ENCODE data around the gene PVALEF. TPM values are rescaled to one million over a fixed set of nuclear protein-coding genes. Genes with fewer than 3 reads are reported as not detected.

Gene PVALEF
- total RNA-seq, 1 donor: not detected

- no peak overlapping the region for H2AFZ ChIP-seq (ENCODE audit: low read length)
- DNase-seq (ENCODE audit: insufficient read length, low spot score, missing footprints): no peak
- H3K4me2 ChIP-seq (ENCODE audit: insufficient read depth, low read length): no peak overlapping the region
- H3K36me3 ChIP-seq (ENCODE audit: insufficient read depth, low read length): peaks cover 14% of the 10 kb centered on the region
- no peaks in the 10 kb centered on the region for H3K79me2 ChIP-seq (ENCODE audit: insufficient read depth, low read length)
- TF ChIP-seq CTCF (IDR thresholded peaks at IDR 0.05; ENCODE audit: extremely low read depth, low read depth, low read length): no peak
- no peaks in the 10 kb centered on the region for H3K27me3 ChIP-seq (ENCODE audit: insufficient read depth, low read length)
- no peaks in the 10 kb centered on the region for H3K9me3 ChIP-seq (ENCODE audit: low read depth, low read length)
- no peak overlapping the region for H3K4me3 ChIP-seq (ENCODE audit: insufficient read depth, low read length)
- H4K20me1 ChIP-seq (ENCODE audit: insufficient read depth, low read length): peaks cover 3% of the 10 kb centered on the region
- peaks cover 4% of the 10 kb centered on the region for H3K4me1 ChIP-seq (ENCODE audit: insufficient read depth, low read length)
- H3K27ac ChIP-seq (ENCODE audit: low read depth, low read length): no peak overlapping the region
Observed at GRCh38 chr17:81228420-81228819, 63.1 kb downstream of the PVALEF start.

DNA sequence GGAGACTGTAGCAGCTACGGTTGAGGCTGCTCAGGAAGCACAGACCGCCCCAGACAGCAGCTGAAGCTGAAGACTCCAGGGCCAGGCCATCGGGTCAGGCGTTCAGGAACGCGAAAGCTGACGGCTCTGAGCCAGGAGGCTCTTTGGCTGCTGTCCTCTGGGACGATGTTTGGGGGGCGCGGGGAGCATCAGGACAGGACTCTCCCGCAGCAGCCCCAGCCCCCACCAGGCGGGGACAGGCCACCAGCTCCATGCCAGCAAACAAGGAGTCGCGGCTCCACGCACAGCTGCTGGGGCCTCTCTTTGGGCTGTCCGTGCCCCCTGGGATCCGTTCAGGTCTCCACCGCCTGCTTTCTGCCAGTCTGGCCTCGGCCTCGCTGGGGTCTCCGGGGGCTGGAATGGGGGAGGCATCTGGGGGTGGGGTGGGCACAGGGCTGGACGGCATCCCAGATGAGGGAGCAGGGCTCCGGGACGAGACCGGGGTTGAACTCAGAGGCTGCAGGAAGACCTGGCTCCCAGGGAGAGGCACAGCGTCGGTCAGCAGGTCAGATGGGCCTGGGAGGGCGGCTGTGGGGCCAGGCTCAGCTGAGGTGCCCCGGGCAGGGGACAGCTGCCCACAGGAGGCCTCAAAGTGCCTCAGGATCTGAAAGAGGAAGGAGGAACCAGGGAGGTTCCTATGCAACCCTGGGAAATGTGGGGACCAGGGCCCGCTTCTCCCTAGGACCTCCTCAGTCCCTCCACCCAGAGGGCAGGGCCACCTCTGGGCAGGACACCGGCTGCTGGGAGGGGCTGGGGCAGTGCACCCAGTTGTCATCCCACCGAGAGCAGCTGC is 63.7 kb downstream of the PVALEF start:
- DNase-seq (ENCODE audit: insufficient read length, low spot score, missing footprints): peak; percentile 67
- no peaks in the 10 kb centered on the region for H3K9me3 ChIP-seq (ENCODE audit: low read depth, low read length)

DNA sequence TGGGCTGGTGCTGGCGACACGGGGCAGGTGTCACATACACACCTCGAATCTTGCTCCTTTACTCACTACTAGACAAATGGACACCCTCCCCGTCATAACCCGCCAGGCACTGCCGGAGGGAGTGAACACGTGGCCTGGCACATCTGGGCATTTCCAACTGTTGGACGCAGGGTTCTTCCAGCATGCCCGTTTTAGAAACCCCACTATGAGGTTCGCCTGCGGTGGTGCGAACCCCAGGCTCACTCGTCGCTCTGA is 64.3 kb downstream of the PVALEF start:
- H2AFZ ChIP-seq (ENCODE audit: low read length): no peak overlapping the region
- H4K20me1 ChIP-seq (ENCODE audit: insufficient read depth, low read length): peaks cover 3% of the 10 kb centered on the region
- H3K27me3 ChIP-seq (ENCODE audit: insufficient read depth, low read length): no peaks in the 10 kb centered on the region
- H3K27ac ChIP-seq (ENCODE audit: low read depth, low read length): no peak overlapping the region
- H3K9me3 ChIP-seq (ENCODE audit: low read depth, low read length): no peaks in the 10 kb centered on the region
- H3K79me2 ChIP-seq (ENCODE audit: insufficient read depth, low read length): no peaks in the 10 kb centered on the region
- H3K4me1 ChIP-seq (ENCODE audit: insufficient read depth, low read length): no peaks in the 10 kb centered on the region
- DNase-seq (ENCODE audit: insufficient read length, low spot score, missing footprints): no peak
- no peak for TF ChIP-seq CTCF (IDR thresholded peaks at IDR 0.05; ENCODE audit: extremely low read depth, low read depth, low read length)
- peaks cover 14% of the 10 kb centered on the region for H3K36me3 ChIP-seq (ENCODE audit: insufficient read depth, low read length)
- no peak overlapping the region for H3K4me3 ChIP-seq (ENCODE audit: insufficient read depth, low read length)
- H3K4me2 ChIP-seq (ENCODE audit: insufficient read depth, low read length): no peak overlapping the region

More for the DNA sequence above, 63.7 kb downstream of the PVALEF start:
- Histone ChIP-seq H3K27me3 (ENCODE audit: insufficient read depth, low read length) (no peaks in the 10 kb centered on the region), H4K20me1 (ENCODE audit: insufficient read depth, low read length) (peaks cover 3% of the 10 kb centered on the region), H3K79me2 (ENCODE audit: insufficient read depth, low read length) (no peaks in the 10 kb centered on the region), H3K4me3 (ENCODE audit: insufficient read depth, low read length) (no peak overlapping the region), H2AFZ (ENCODE audit: low read length) (no peak overlapping the region), H3K36me3 (ENCODE audit: insufficient read depth, low read length) (peaks cover 14% of the 10 kb centered on the region), H3K27ac (ENCODE audit: low read depth, low read length) (no peak overlapping the region), H3K4me1 (ENCODE audit: insufficient read depth, low read length) (no peaks in the 10 kb centered on the region), H3K4me2 (ENCODE audit: insufficient read depth, low read length) (no peak overlapping the region)
- TF ChIP-seq CTCF (IDR thresholded peaks at IDR 0.05; ENCODE audit: extremely low read depth, low read depth, low read length): no peak

GRCh38 chr17:81230043-81230820 is 64.9 kb downstream of the PVALEF start:
- Histone ChIP-seq H4K20me1 (ENCODE audit: insufficient read depth, low read length) (peaks cover 3% of the 10 kb centered on the region), H2AFZ (ENCODE audit: low read length) (no peak overlapping the region), H3K4me3 (ENCODE audit: insufficient read depth, low read length) (no peak overlapping the region), H3K36me3 (ENCODE audit: insufficient read depth, low read length) (peaks cover 14% of the 10 kb centered on the region), H3K27ac (ENCODE audit: low read depth, low read length) (no peak overlapping the region), H3K79me2 (ENCODE audit: insufficient read depth, low read length) (peaks cover 4% of the 10 kb centered on the region), H3K27me3 (ENCODE audit: insufficient read depth, low read length) (no peaks in the 10 kb centered on the region), H3K4me1 (ENCODE audit: insufficient read depth, low read length) (no peaks in the 10 kb centered on the region), H3K4me2 (ENCODE audit: insufficient read depth, low read length) (no peak overlapping the region), H3K9me3 (ENCODE audit: low read depth, low read length) (no peaks in the 10 kb centered on the region)
- no peak for TF ChIP-seq CTCF (IDR thresholded peaks at IDR 0.05; ENCODE audit: extremely low read depth, low read depth, low read length)
- peak; percentile 78 for DNase-seq (ENCODE audit: insufficient read length, low spot score, missing footprints)
